ENCODE results near the gene TCP11L2. TPM values are rescaled to one million over a fixed set of nuclear protein-coding genes. Genes with fewer than 3 reads are reported as not detected.
A peak's percentile ranks its signal among the peaks of the same experiment; 100 is the strongest.

The TCP11L2 gene
- total and polyA plus RNA-seq, 2 of the 13 experiments (the other 11 are each of a cell fraction or from before 2014, with no cell fraction given): 4.6 to 24.1 TPM

DNA sequence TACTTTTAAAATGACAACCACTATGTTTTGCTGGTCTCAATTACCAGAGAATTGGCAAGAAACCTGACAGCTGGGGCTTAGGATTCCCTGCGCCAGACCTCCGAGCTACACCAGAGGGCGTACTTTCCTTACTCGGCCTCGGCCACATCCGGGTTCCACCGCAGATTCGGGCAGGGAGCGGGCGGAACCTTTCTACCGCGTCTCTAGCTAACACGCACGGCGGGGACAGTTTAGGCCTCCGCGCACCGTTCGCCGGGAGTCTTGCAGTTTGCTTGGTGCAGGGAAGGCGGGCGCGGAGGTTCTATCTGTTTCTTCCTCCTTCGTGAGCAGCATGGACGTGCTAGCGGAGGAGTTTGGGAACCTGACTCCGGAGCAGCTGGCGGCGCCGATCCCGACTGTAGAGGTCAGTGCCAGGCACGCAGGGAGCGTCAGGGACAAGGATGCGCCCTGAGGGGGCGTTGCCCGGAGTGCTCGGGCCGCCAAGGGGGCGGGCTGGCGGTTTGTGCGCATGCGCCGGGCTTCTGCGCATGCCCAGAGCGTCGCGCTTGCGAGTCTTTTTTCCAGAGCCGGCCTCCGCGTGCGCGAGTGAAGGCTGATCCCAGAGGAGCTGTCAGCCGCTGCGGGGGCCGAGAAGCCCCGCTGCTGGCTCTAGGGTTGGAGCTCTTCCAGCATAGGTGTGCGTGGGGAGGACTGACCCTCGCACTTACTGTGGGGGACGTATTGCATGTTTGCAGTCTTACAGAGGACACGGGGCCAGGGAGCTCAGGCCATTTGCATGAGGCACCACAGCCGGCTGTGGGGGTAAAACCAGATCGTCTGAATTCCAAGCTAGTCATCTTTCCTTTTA, 55.2 kb downstream of the TCP11L2 start, which contains the start of gene POLR3B (continued):
- TF ChIP-seq, protein P1, sequence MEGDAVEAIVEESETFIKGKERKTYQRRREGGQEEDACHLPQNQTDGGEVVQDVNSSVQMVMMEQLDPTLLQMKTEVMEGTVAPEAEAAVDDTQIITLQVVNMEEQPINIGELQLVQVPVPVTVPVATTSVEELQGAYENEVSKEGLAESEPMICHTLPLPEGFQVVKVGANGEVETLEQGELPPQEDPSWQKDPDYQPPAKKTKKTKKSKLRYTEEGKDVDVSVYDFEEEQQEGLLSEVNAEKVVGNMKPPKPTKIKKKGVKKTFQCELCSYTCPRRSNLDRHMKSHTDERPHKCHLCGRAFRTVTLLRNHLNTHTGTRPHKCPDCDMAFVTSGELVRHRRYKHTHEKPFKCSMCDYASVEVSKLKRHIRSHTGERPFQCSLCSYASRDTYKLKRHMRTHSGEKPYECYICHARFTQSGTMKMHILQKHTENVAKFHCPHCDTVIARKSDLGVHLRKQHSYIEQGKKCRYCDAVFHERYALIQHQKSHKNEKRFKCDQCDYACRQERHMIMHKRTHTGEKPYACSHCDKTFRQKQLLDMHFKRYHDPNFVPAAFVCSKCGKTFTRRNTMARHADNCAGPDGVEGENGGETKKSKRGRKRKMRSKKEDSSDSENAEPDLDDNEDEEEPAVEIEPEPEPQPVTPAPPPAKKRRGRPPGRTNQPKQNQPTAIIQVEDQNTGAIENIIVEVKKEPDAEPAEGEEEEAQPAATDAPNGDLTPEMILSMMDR (CRISPR knock-in tag; IDR thresholded peaks at IDR 0.05): peak; percentile 96
- TF ChIP-seq, protein P2, sequence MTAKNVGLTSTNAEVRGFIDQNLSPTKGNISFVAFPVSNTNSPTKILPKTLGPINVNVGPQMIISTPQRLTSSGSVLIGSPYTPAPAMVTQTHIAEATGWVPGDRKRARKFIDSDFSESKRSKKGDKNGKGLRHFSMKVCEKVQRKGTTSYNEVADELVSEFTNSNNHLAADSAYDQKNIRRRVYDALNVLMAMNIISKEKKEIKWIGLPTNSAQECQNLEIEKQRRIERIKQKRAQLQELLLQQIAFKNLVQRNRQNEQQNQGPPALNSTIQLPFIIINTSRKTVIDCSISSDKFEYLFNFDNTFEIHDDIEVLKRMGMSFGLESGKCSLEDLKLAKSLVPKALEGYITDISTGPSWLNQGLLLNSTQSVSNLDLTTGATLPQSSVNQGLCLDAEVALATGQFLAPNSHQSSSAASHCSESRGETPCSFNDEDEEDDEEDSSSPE (CRISPR knock-in tag; IDR thresholded peaks at IDR 0.05): peak; percentile 86
- TF ChIP-seq, protein P3, sequence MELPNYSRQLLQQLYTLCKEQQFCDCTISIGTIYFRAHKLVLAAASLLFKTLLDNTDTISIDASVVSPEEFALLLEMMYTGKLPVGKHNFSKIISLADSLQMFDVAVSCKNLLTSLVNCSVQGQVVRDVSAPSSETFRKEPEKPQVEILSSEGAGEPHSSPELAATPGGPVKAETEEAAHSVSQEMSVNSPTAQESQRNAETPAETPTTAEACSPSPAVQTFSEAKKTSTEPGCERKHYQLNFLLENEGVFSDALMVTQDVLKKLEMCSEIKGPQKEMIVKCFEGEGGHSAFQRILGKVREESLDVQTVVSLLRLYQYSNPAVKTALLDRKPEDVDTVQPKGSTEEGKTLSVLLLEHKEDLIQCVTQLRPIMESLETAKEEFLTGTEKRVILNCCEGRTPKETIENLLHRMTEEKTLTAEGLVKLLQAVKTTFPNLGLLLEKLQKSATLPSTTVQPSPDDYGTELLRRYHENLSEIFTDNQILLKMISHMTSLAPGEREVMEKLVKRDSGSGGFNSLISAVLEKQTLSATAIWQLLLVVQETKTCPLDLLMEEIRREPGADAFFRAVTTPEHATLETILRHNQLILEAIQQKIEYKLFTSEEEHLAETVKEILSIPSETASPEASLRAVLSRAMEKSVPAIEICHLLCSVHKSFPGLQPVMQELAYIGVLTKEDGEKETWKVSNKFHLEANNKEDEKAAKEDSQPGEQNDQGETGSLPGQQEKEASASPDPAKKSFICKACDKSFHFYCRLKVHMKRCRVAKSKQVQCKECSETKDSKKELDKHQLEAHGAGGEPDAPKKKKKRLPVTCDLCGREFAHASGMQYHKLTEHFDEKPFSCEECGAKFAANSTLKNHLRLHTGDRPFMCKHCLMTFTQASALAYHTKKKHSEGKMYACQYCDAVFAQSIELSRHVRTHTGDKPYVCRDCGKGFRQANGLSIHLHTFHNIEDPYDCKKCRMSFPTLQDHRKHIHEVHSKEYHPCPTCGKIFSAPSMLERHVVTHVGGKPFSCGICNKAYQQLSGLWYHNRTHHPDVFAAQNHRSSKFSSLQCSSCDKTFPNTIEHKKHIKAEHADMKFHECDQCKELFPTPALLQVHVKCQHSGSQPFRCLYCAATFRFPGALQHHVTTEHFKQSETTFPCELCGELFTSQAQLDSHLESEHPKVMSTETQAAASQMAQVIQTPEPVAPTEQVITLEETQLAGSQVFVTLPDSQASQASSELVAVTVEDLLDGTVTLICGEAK (IDR thresholded peaks at IDR 0.05): peak; percentile 42
- TF ChIP-seq, protein P3 (CRISPR knock-in tag; IDR thresholded peaks at IDR 0.05): peak; percentile 88
- peak; percentile 87 for TF ChIP-seq HNRNPLL (IDR thresholded peaks at IDR 0.05; ENCODE audit: low read depth, low read length, poor library complexity, severe bottlenecking)
- TF ChIP-seq SSRP1 (CRISPR knock-in tag; IDR thresholded peaks at IDR 0.05): no peak
- TF ChIP-seq KDM3A (CRISPR knock-in tag; IDR thresholded peaks at IDR 0.05; ENCODE audit: low read depth): peak; percentile 96
